ENCODE results near the gene UBR4.
"Not testable (repeated sequence)": the region's sequence is repeated elsewhere in the genome, so short reads cannot be mapped to it uniquely, and the experiment has no call there.

The UBR4 gene

GRCh38 chr1:19190468-19190867 lies 19.6 kb downstream of the UBR4 start:
- H3K27me3 ChIP-seq, result no peaks in the 10 kb centered on the region

GRCh38 chr1:19189270-19189669 lies 20.8 kb downstream of the UBR4 start:
- TF ChIP-seq, protein P1, sequence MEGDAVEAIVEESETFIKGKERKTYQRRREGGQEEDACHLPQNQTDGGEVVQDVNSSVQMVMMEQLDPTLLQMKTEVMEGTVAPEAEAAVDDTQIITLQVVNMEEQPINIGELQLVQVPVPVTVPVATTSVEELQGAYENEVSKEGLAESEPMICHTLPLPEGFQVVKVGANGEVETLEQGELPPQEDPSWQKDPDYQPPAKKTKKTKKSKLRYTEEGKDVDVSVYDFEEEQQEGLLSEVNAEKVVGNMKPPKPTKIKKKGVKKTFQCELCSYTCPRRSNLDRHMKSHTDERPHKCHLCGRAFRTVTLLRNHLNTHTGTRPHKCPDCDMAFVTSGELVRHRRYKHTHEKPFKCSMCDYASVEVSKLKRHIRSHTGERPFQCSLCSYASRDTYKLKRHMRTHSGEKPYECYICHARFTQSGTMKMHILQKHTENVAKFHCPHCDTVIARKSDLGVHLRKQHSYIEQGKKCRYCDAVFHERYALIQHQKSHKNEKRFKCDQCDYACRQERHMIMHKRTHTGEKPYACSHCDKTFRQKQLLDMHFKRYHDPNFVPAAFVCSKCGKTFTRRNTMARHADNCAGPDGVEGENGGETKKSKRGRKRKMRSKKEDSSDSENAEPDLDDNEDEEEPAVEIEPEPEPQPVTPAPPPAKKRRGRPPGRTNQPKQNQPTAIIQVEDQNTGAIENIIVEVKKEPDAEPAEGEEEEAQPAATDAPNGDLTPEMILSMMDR (IDR thresholded peaks at IDR 0.05; ENCODE audit: low read depth, low read length), result no peak
- Histone ChIP-seq H3K9me3 (no peaks in the 10 kb centered on the region), H3K36me3 (peaks cover 30% of the 10 kb centered on the region), H3K4me3 (ENCODE audit: low read depth, low read length) (no peak overlapping the region), H3K27me3 (no peaks in the 10 kb centered on the region), H3K4me1 (no peaks in the 10 kb centered on the region)
- no peak for DNase-seq

More at GRCh38 chr1:19190468-19190867, 19.6 kb downstream of the UBR4 start:
- no peak overlapping the region for H3K4me3 ChIP-seq (ENCODE audit: low read depth, low read length)
- peaks cover 30% of the 10 kb centered on the region for H3K36me3 ChIP-seq
- H3K4me1 ChIP-seq, result no peaks in the 10 kb centered on the region
- TF ChIP-seq, protein P1 (IDR thresholded peaks at IDR 0.05; ENCODE audit: low read depth, low read length), result no peak
- H3K9me3 ChIP-seq, result no peaks in the 10 kb centered on the region
- DNase-seq, result no peak

DNA sequence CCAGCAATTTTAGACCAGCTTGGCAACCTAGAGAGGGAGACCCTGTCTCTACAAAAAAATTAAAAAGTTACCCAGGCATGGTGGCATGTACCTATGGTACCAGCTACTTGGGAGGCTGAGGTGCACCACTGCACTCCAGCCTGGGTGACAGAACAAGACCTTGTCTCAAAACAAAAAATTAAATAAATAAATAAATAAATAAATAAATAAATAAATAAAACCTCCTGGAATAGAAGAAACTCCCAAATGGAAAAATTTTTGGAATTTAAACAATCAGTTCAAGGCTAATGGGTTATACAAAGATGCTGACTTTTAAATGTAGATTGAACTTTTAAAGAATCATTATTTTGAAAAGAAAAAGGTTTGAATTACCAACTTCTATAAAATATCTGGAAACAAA lies 22.2 kb downstream of the UBR4 start:
- DNase-seq, result no peak
- Histone ChIP-seq H3K27me3 (no peaks in the 10 kb centered on the region), H3K4me1 (no peaks in the 10 kb centered on the region), H3K36me3 (peaks cover 27% of the 10 kb centered on the region), H3K4me3 (ENCODE audit: low read depth, low read length) (no peak overlapping the region), H3K9me3 (no peaks in the 10 kb centered on the region)
- TF ChIP-seq, protein P1 (IDR thresholded peaks at IDR 0.05; ENCODE audit: low read depth, low read length), result no peak

DNA sequence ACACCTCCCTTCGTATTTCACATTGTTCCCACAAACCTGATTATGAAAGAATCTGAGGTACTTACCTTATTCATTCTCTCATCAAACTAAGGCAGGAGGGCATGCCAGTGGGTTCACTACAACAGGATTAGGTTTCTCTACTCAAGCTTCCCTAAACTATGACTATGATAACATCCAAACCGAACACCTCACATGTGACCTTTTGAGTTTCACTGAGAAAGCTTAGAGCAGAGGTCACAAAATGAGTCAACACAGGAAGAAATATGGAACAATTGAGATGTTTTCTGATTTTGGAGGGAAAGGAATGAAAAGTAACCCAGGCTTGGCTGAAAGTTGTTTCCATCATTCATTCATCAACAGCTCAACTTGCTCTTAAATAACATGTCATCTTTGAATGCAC lies 24.1 kb downstream of the UBR4 start:
- no peaks in the 10 kb centered on the region for H3K4me1 ChIP-seq
- H3K9me3 ChIP-seq, result no peaks in the 10 kb centered on the region
- H3K27me3 ChIP-seq, result no peaks in the 10 kb centered on the region
- H3K36me3 ChIP-seq, result peaks cover 22% of the 10 kb centered on the region
- H3K4me3 ChIP-seq (ENCODE audit: low read depth, low read length), result no peak overlapping the region
- TF ChIP-seq, protein P1 (IDR thresholded peaks at IDR 0.05; ENCODE audit: low read depth, low read length), result no peak
- DNase-seq, result no peak

DNA sequence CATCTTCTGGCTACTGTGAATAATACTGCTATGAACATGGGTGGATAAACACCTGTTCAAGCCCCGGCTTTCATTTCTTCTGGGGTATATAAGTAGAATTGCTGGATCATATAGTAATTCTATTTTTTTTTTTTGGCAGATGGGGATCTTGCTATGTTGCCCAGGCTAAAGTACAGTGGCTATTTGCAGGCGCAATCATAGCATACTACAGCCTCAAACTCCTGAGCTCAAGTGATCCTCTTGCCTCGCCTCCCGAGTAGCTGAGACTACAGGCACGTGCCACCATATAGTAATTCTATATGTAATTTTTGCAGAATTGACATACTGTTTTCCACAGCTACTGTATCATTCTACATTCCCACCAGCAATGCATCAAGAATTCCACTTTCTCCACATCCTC lies 27.8 kb downstream of the UBR4 start:
- no peaks in the 10 kb centered on the region for H3K9me3 ChIP-seq

GRCh38 chr1:19180265-19180657 lies 29.8 kb downstream of the UBR4 start:
- peaks cover 28% of the 10 kb centered on the region; the same call in 1 of the 2 replicates for H3K36me3 ChIP-seq
- H3K4me3 ChIP-seq (ENCODE audit: low read depth, low read length); H3K27me3 ChIP-seq; H3K9me3 ChIP-seq; H3K4me1 ChIP-seq; DNase-seq: not testable (repeated sequence)

More for the DNA sequence above, 27.8 kb downstream of the UBR4 start:
- TF ChIP-seq, protein P1 (IDR thresholded peaks at IDR 0.05; ENCODE audit: low read depth, low read length), result no peak
- no peaks in the 10 kb centered on the region for H3K27me3 ChIP-seq
- no peaks in the 10 kb centered on the region for H3K4me1 ChIP-seq
- H3K36me3 ChIP-seq, result peaks cover 25% of the 10 kb centered on the region
- DNase-seq, result no peak
- no peak overlapping the region for H3K4me3 ChIP-seq (ENCODE audit: low read depth, low read length)
